SH-SY5Y (cell line): ENCODE measurements around the gene TBC1D22A.

ENCODE experiments used
- GATA2 ChIP-seq: IDR thresholded peaks from 2 replicates; pipeline ENCODE4 v1.6.1; 2011; ENCODE audit warnings: mild to moderate bottlenecking, low read depth, low read length
- GATA3 ChIP-seq: IDR thresholded peaks from 2 replicates; pipeline ENCODE4 v1.6.1; 2011; ENCODE audit warnings: low read depth, mild to moderate bottlenecking, low read length, moderate library complexity

GRCh38 chr22:46740910-46741780 is 21.3 kb upstream of the TBC1D22A start:
- no peak for TF ChIP-seq GATA2
- TF ChIP-seq GATA3 = no peak
